GM19239 (cell line): ENCODE results near the gene HPS4.
A peak's percentile ranks its signal among the peaks of the same experiment; 100 is the strongest.

Experiments used
- DNase-seq: peaks from one replicate; pipeline ENCODE4 v3.0.0; 2011; ENCODE audit warnings: low spot score; ENCODE audit not compliant: insufficient read length
- FAIRE-seq: peaks from 2 replicates; lab custom pipeline; 2011; peaks lifted over from hg19 to GRCh38; lab: Jason Lieb, UNC

HPS4 gene

GRCh38 chr22:26501996-26502395 lies 18.4 kb upstream of the HPS4 start:
- FAIRE-seq (no peak), DNase-seq (no peak)

GRCh38 chr22:26499188-26499703 lies 15.7 kb upstream of the HPS4 start:
- no peak for FAIRE-seq
- DNase-seq, result no peak

- FAIRE-seq, result no peak
- no peak for DNase-seq
Observed at GRCh38 chr22:26496456-26496855, 12.9 kb upstream of the HPS4 start.

- FAIRE-seq (no peak), DNase-seq (no peak)
Observed at GRCh38 chr22:26494506-26494905, 10.9 kb upstream of the HPS4 start.

- FAIRE-seq (no peak), DNase-seq (no peak)
Observed at GRCh38 chr22:26492220-26492619, 8.6 kb upstream of the HPS4 start.

GRCh38 chr22:26489447-26490036 lies 6.0 kb upstream of the HPS4 start:
- DNase-seq (no peak), FAIRE-seq (no peak)

- FAIRE-seq (no peak), DNase-seq (no peak)
Observed at GRCh38 chr22:26487996-26488395, 4.4 kb upstream of the HPS4 start.

GRCh38 chr22:26486394-26486793 lies 2.8 kb upstream of the HPS4 start:
- FAIRE-seq, result no peak

GRCh38 chr22:26485806-26486390 lies 2.3 kb upstream of the HPS4 start:
- no peak for FAIRE-seq
- DNase-seq, result no peak

More at GRCh38 chr22:26486394-26486793, 2.8 kb upstream of the HPS4 start:
- DNase-seq, result no peak

GRCh38 chr22:26485013-26485412 lies 1.4 kb upstream of the HPS4 start:
- DNase-seq (no peak), FAIRE-seq (no peak)

GRCh38 chr22:26484360-26484706 lies 750 bp upstream of the HPS4 start:
- peak; percentile 47 for FAIRE-seq
- DNase-seq, result no peak

GRCh38 chr22:26483043-26483438 lies 542 bp downstream of the HPS4 start:
- no peak for DNase-seq
- FAIRE-seq, result peak; percentile 52

GRCh38 chr22:26482161-26482560 lies 1.4 kb downstream of the HPS4 start:
- DNase-seq (no peak), FAIRE-seq (peak; percentile 53)

- DNase-seq (no peak), FAIRE-seq (peak; percentile 79)
Observed at GRCh38 chr22:26481694-26482093, 1.9 kb downstream of the HPS4 start.

- FAIRE-seq, result no peak
- no peak for DNase-seq
Observed at GRCh38 chr22:26481112-26481693, 2.4 kb downstream of the HPS4 start.

GRCh38 chr22:26480611-26480932 lies 3.0 kb downstream of the HPS4 start:
- DNase-seq (no peak), FAIRE-seq (no peak)

- no peak for DNase-seq
- peak; percentile 84 for FAIRE-seq
Observed at GRCh38 chr22:26479792-26480610, 3.6 kb downstream of the HPS4 start.

GRCh38 chr22:26479043-26479791 lies 4.4 kb downstream of the HPS4 start:
- DNase-seq (no peak), FAIRE-seq (peak; percentile 68)

- no peak for DNase-seq
- no peak for FAIRE-seq
Observed at GRCh38 chr22:26477341-26477731, 6.2 kb downstream of the HPS4 start.

GRCh38 chr22:26476705-26477340 lies 6.8 kb downstream of the HPS4 start:
- no peak for DNase-seq
- no peak for FAIRE-seq
